Sigmoid colon (tissue), 7 donors: ENCODE results near the gene AP3B1. TPM values are rescaled to one million over a fixed set of nuclear protein-coding genes. Genes with fewer than 3 reads are reported as not detected.
A peak's percentile ranks its signal among the peaks of the same experiment; 100 is the strongest.

Source experiments
- DNase-seq: peaks from one replicate; pipeline ENCODE4 v3.0.0-alpha.2; 2019
- H3K27ac ChIP-seq, 4 donors: fragments of 200-600 bp; sonication (generic); one replicate each; pipeline ENCODE4 v1.5.1; 2016 to 2019; ENCODE audit warnings: mild to moderate bottlenecking in 1 of 4
- H3K27me3 ChIP-seq, 3 donors: fragments of 200-600 bp; sonication (generic); one replicate each; pipeline ENCODE4 v1.5.1; 2019; ENCODE audit warnings: mild to moderate bottlenecking in 1 of 3
- H3K36me3 ChIP-seq, 4 donors: fragments of 200-600 bp; sonication (generic); one replicate each; pipeline ENCODE4 v1.5.1; 2016 to 2019
- H3K4me1 ChIP-seq, 4 donors: fragments of 200-600 bp; sonication (generic); one replicate each; pipeline ENCODE4 v1.5.1; 2017 to 2019
- H3K4me3 ChIP-seq, 4 donors: fragments of 200-600 bp; sonication (generic); one replicate each; pipeline ENCODE4 v1.5.1; 2017 to 2019; ENCODE audit warnings: mild to moderate bottlenecking in 2 of 4, moderate library complexity in 1 of 4
- H3K9me3 ChIP-seq, 4 donors: fragments of 200-600 bp in 3 of 4; sonication (generic) in 3 of 4; one replicate each; pipeline versions ENCODE4 v1.5.1 to v1.6.1; 2013 to 2019
- EP300 ChIP-seq, 4 donors: sonication (generic); formaldehyde crosslinking; IDR thresholded peaks; one replicate each; pipeline ENCODE4 v1.6.1; 2017; ENCODE audit warnings: antibody characterized with exemption in 4 of 4
- POLR2A ChIP-seq, 2 donors: fragments of 450-650 bp; IDR thresholded peaks; one replicate each; pipeline ENCODE4 v1.6.1; 2016; ENCODE audit warnings: antibody characterized with exemption in 2 of 2, mild to moderate bottlenecking in 2 of 2, moderate library complexity in 2 of 2
- POLR2AphosphoS5 ChIP-seq, 4 donors: sonication (generic); formaldehyde crosslinking; IDR thresholded peaks; one replicate each; pipeline ENCODE4 v1.6.1; 2017; ENCODE audit warnings: antibody characterized with exemption in 4 of 4
- WGBS, 2 donors: extraction: QIAGEN DNeasy Blood & Tissue Kit; methylation state at CpG; one replicate each; pipeline ENCODE4 v1.1.7; 2013; 5-methylcytosine and 5-hydroxymethylcytosine counted together
- intact Hi-C: fragments of 100-400 bp; cut with DNase I; formaldehyde crosslinking; loops from one replicate; pipeline ENCODE4 v1.15.1; 2023
- polyA plus RNA-seq, 3 donors: library from polyadenylated mRNA; stranded (reverse); fragments of 200-250 nt; gene quantifications; one replicate each; pipeline ENCODE4 v1.2.3, GENCODE V29; 2013
- total RNA-seq, 4 donors: library from RNA; depleted of rRNA; stranded (reverse); fragments of >200 nt; gene quantifications; one replicate each; pipeline ENCODE4 v1.1.0, GENCODE V29; 2016
- TF ChIP-seq, protein P1 (sequence below), 4 experiments: fragments of 450-650 bp in 3 of 4; fragments of 200-600 bp in 1 of 4; IDR thresholded peaks; one replicate each; pipeline ENCODE4 v1.5.1; 2016 to 2019; ENCODE audit warnings: antibody characterized with exemption in 4 of 4, mild to moderate bottlenecking in 3 of 4, moderate library complexity in 2 of 4
- donor health status: healthy with polysubstance abuse.
- donor health status: Bipolar disorder and iron deficiency.
- donor health status: healthy.

AP3B1 gene
- total and polyA plus RNA-seq, 7 donors, result 26.8 to 48.2 (median 35.1) TPM

DNA sequence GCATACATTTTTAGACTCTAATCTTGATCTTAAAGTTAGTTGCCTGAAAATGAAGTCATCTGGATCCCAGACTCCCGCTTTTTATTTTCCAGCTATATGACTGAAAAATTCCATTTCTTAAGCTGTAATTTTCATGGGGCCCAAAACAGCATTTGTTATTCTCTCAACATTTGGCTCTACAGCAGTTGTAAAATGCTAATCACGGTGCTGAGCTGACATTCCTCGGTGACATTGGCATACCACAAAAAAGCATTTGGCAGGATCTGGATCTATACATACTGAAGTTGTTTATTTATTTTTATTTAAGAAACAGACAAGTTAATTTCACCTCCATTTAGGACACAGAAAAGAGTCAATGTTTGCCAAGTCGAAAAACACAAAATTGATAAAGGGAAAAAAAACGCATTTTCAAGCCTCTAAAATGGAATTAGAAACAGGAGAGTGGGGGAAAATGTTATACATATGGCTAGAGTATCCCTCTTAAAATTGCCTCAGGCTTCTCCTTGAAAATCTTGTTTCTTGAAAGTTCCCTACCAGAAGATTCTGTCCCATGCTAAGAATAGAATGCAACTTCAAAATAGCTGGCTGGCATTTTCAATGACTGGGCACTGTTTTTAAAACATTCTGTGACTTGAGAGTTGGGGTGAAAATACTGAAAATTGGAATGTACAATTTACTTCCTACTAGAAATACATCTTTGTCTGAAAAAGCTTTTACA lies 310.9 kb downstream of the AP3B1 start:
- Histone ChIP-seq H3K4me3 (no peak overlapping the region), H3K9me3 (no peaks in the 10 kb centered on the region), H3K27ac (no peak overlapping the region), H3K27me3 (peaks cover 0 to 15% (median 0%) of the 10 kb centered on the region in 3 donors), H3K4me1 (peaks cover 0 to 5% (median 0%) of the 10 kb centered on the region in 4 donors), H3K36me3 (no peaks in the 10 kb centered on the region)
- TF ChIP-seq EP300 (IDR thresholded peaks at IDR 0.05) (no peak), POLR2A (IDR thresholded peaks at IDR 0.05) (no peak)
- TF ChIP-seq, protein P1, sequence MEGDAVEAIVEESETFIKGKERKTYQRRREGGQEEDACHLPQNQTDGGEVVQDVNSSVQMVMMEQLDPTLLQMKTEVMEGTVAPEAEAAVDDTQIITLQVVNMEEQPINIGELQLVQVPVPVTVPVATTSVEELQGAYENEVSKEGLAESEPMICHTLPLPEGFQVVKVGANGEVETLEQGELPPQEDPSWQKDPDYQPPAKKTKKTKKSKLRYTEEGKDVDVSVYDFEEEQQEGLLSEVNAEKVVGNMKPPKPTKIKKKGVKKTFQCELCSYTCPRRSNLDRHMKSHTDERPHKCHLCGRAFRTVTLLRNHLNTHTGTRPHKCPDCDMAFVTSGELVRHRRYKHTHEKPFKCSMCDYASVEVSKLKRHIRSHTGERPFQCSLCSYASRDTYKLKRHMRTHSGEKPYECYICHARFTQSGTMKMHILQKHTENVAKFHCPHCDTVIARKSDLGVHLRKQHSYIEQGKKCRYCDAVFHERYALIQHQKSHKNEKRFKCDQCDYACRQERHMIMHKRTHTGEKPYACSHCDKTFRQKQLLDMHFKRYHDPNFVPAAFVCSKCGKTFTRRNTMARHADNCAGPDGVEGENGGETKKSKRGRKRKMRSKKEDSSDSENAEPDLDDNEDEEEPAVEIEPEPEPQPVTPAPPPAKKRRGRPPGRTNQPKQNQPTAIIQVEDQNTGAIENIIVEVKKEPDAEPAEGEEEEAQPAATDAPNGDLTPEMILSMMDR (IDR thresholded peaks at IDR 0.05), result no peak
- WGBS, 2 donors, result 79% methylated on average over 5 of the region's 5 CpGs
- DNase-seq, result no peak
- intact Hi-C loops, result no loop called here

DNA sequence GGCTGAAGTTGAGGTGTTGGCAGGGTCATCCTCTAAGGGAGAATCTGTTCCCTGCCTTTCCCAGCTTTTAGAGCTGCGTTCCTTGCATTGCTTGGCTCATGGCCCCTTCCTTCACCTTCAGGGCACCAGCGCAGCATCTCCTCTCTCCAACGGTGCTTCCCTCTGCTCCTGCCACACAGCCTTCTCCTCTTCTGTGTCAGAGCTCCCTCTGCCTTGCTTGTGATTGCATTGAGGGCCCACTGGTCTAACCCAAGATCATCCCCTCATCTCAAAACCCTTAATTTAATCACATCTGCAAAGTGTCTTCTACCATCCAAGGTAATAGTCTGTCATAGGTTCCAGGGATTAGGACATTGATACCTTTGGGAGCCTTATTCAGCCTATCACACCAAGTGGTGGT lies 312.7 kb downstream of the AP3B1 start:
- DNase-seq, result no peak
- Histone ChIP-seq H3K27me3 (peaks cover 0 to 15% (median 0%) of the 10 kb centered on the region in 3 donors), H3K9me3 (no peaks in the 10 kb centered on the region), H3K4me1 (peaks cover 0 to 5% (median 0%) of the 10 kb centered on the region in 4 donors), H3K27ac (no peak overlapping the region), H3K36me3 (no peaks in the 10 kb centered on the region), H3K4me3 (no peak overlapping the region)
- intact Hi-C loops, result no loop called here
- 86 to 88% methylated on average over 3 of the region's 3 CpGs for WGBS, 2 donors
- TF ChIP-seq EP300 (IDR thresholded peaks at IDR 0.05) (no peak), POLR2AphosphoS5 (IDR thresholded peaks at IDR 0.05) (no peak), POLR2A (IDR thresholded peaks at IDR 0.05) (no peak)
- TF ChIP-seq, protein P1 (IDR thresholded peaks at IDR 0.05), result no peak

DNA sequence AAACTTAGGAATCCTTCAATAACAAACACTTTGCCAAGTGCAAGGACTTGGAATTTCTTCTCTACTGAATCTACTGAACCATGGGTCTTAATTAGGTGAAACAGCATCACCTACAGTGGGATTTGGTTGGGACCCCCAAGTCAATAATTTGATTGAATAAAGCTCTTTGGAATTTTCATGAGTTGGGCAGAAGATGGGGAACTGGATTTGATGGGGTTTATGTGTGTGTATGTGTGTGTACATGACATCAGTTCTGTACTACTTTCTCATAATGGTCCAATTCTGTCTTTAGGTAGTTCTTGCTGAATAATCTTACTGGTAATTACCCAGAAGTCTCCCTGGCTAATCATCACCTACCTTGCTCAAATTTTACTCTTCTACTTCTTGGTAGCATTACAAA lies 319.9 kb downstream of the AP3B1 start:
- intact Hi-C loops, result loop anchor here (10.0 kb wide), 1 partner anchor 330 kb away; no protein-coding TSS in a partner anchor
- H3K27ac ChIP-seq, result no peak overlapping the region

DNA sequence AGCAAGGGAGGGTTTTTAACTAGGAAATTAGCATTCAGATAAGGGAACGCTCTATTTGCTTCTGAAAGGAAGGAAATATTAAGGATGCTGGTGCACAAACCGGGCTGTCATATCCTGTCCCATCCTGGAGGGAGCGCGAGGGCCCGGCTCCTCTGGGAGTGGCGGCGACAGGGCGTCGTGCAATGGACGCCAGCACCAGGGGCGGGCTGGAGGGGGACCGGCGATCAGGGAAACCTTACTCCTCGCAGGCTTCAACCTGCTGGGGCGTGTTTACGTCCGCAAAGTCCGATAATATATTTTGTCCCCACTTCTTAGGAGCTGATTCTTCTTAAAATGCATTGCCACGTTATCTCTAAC lies 321.3 kb downstream of the AP3B1 start:
- no peak for TF ChIP-seq EP300 (IDR thresholded peaks at IDR 0.05)
- TF ChIP-seq POLR2A (IDR thresholded peaks at IDR 0.05), result no peak
- no peak for TF ChIP-seq POLR2AphosphoS5 (IDR thresholded peaks at IDR 0.05)
- TF ChIP-seq, protein P1 (IDR thresholded peaks at IDR 0.05), result no peak
- no peak for DNase-seq
- Histone ChIP-seq H3K4me1 (peaks cover 0 to 20% (median 17%) of the 10 kb centered on the region in 4 donors), H3K4me3 (peak overlapping the region in 2 of 4 donors; percentile 39 to 40), H3K27me3 (peaks cover 25 to 66% (median 40%) of the 10 kb centered on the region in 3 donors), H3K9me3 (no peaks in the 10 kb centered on the region), H3K27ac (no peak overlapping the region), H3K36me3 (no peaks in the 10 kb centered on the region)
- intact Hi-C loops, result loop anchor here (10.0 kb wide), 1 partner anchor 328 kb away; no protein-coding TSS in a partner anchor
- WGBS, 2 donors, result 7 to 9% methylated on average over 19 of the region's 19 CpGs

More for the DNA sequence above, 319.9 kb downstream of the AP3B1 start:
- TF ChIP-seq POLR2AphosphoS5 (IDR thresholded peaks at IDR 0.05), result no peak
- TF ChIP-seq EP300 (IDR thresholded peaks at IDR 0.05), result no peak
- TF ChIP-seq, protein P1 (IDR thresholded peaks at IDR 0.05), result no peak
- no peak for TF ChIP-seq POLR2A (IDR thresholded peaks at IDR 0.05)
- no peaks in the 10 kb centered on the region for H3K36me3 ChIP-seq
- DNase-seq, result no peak
- no peaks in the 10 kb centered on the region for H3K9me3 ChIP-seq
- H3K27me3 ChIP-seq, result peaks cover 25 to 57% (median 40%) of the 10 kb centered on the region in 3 donors
- peaks cover 0 to 20% (median 18%) of the 10 kb centered on the region in 4 donors for H3K4me1 ChIP-seq
- H3K4me3 ChIP-seq, result no peak overlapping the region
